WTC11 (cell line): ENCODE results near the gene CACNG1. TPM values are rescaled to one million over a fixed set of nuclear protein-coding genes. Genes with fewer than 3 reads are reported as not detected.

Source experiments
- ATAC-seq: fragments of 200-7000 bp; cut with Tn5 transposase; 2 replicates; pipeline ENCODE4 v1.10.0; 2021; ENCODE audit warnings: mild to moderate bottlenecking, moderate library complexity
- CTCF ChIA-PET: fragments of 300-600 bp; sonication (Branson Sonifier 250); formaldehyde crosslinking; loops from one replicate; lab custom pipeline; 2021; ENCODE audit warnings: antibody characterized with exemption; lab: Charles Lee
- POLR2A ChIA-PET: fragments of 350-600 bp; sonication (Branson Sonifier 250); formaldehyde crosslinking; loops from one replicate; lab custom pipeline; 2021; ENCODE audit warnings: antibody characterized with exemption; lab: Charles Lee
- DNase-seq: peaks from one replicate; pipeline ENCODE4 v3.0.0; 2021; ENCODE audit warnings: low spot score
- H3K27ac Mint-ChIP-seq: 2 replicates; pipeline ENCODE4 v1.8.0; 2021; ENCODE audit warnings: mixed read lengths
- H3K27me3 Mint-ChIP-seq: 2 replicates; pipeline ENCODE4 v1.8.0; 2021; ENCODE audit warnings: low read depth, mild to moderate bottlenecking, moderate library complexity, mixed read lengths
- H3K36me3 Mint-ChIP-seq: 2 replicates; pipeline ENCODE4 v1.8.0; 2021; ENCODE audit warnings: mixed read lengths
- H3K4me1 Mint-ChIP-seq: 2 replicates; pipeline ENCODE4 v1.8.0; 2022; ENCODE audit warnings: mixed read lengths
- H3K4me3 Mint-ChIP-seq: 2 replicates; pipeline ENCODE4 v1.8.0; 2021; ENCODE audit warnings: mild to moderate bottlenecking, moderate library complexity, mixed read lengths
- H3K9me3 Mint-ChIP-seq: 2 replicates; pipeline ENCODE4 v1.8.0; 2021; ENCODE audit warnings: mixed read lengths
- CTCF ChIP-seq: fragments of 200-600 bp; IDR thresholded peaks from 2 replicates; pipeline ENCODE4 v1.8.0; 2022; ENCODE audit warnings: antibody characterized with exemption
- E2F5 ChIP-seq: sonication (generic); formaldehyde crosslinking; IDR thresholded peaks from 2 replicates; pipeline ENCODE4 v1.8.1; 2022; ENCODE audit warnings: mild to moderate bottlenecking, moderate library complexity, missing genetic modification reagents
- ERG ChIP-seq: fragments of 250-450 bp; sonication (Bioruptor Pico); IDR thresholded peaks from 2 replicates; pipeline ENCODE4 v1.8.0; 2021; ENCODE audit warnings: mild to moderate bottlenecking
- FOXP4 ChIP-seq: sonication (generic); formaldehyde crosslinking; IDR thresholded peaks from 2 replicates; pipeline ENCODE4 v1.8.0; 2022; ENCODE audit warnings: mild to moderate bottlenecking, missing genetic modification reagents
- GTF2I ChIP-seq: fragments of 250-450 bp; sonication (Bioruptor Pico); conservative IDR thresholded peaks from 2 replicates; pipeline ENCODE4 v1.4.0; 2021; ENCODE audit warnings: mild to moderate bottlenecking
- JUN ChIP-seq: sonication (generic); formaldehyde crosslinking; IDR thresholded peaks from 2 replicates; pipeline ENCODE4 v1.8.0; 2023; ENCODE audit warnings: mild to moderate bottlenecking, missing genetic modification reagents
- NR1H2 ChIP-seq: sonication (generic); formaldehyde crosslinking; IDR thresholded peaks from 2 replicates; pipeline ENCODE4 v1.9.0; 2021; ENCODE audit warnings: mild to moderate bottlenecking, moderate library complexity, missing genetic modification reagents
- NR3C1 ChIP-seq: sonication (generic); formaldehyde crosslinking; conservative IDR thresholded peaks from 2 replicates; pipeline ENCODE4 v1.8.1; 2023; ENCODE audit warnings: low read depth, mild to moderate bottlenecking, missing genetic modification reagents
- PRDM15 ChIP-seq: sonication (generic); formaldehyde crosslinking; IDR thresholded peaks from 2 replicates; pipeline ENCODE4 v1.8.0; 2022; ENCODE audit warnings: missing genetic modification reagents
- SMAD4 ChIP-seq: sonication (generic); formaldehyde crosslinking; IDR thresholded peaks from 2 replicates; pipeline ENCODE4 v1.8.0; 2022; ENCODE audit warnings: mild to moderate bottlenecking, missing genetic modification reagents
- ZNF232 ChIP-seq: sonication (generic); formaldehyde crosslinking; IDR thresholded peaks from 2 replicates; pipeline ENCODE4 v1.8.0; 2022; ENCODE audit warnings: mild to moderate bottlenecking, missing genetic modification reagents
- ZNF396 ChIP-seq: fragments of 250-450 bp; sonication (Bioruptor Pico); IDR thresholded peaks from 2 replicates; pipeline ENCODE4 v1.8.0; 2021; ENCODE audit warnings: mild to moderate bottlenecking, moderate library complexity, borderline replicate concordance
- ZNF671 ChIP-seq: fragments of 250-450 bp; sonication (Bioruptor Pico); IDR thresholded peaks from 2 replicates; pipeline ENCODE4 v1.8.0; 2021; ENCODE audit warnings: mild to moderate bottlenecking
- total RNA-seq: library from RNA; stranded (reverse); gene quantifications from 3 replicates; pipeline ENCODE4 v1.2.3, GENCODE V29; 2021
- TF ChIP-seq, protein P1 (sequence below): sonication (generic); formaldehyde crosslinking; IDR thresholded peaks from 2 replicates; pipeline ENCODE4 v1.8.1; 2023; ENCODE audit warnings: mild to moderate bottlenecking, missing genetic modification reagents

CACNG1 gene
- total RNA-seq, 1 experiment from 2014 or later: not detected

GRCh38 chr17:67051837-67052236, 7.5 kb downstream of the CACNG1 start (continued):
- TF ChIP-seq PRDM15: no peak
- no peak for TF ChIP-seq JUN (CRISPR knock-in tag)
- TF ChIP-seq NR3C1 (CRISPR knock-in tag): no peak
- no peak for TF ChIP-seq ERG (CRISPR knock-in tag)
- no peak for TF ChIP-seq E2F5 (CRISPR knock-in tag)

- H3K4me1 Mint-ChIP-seq: no peaks in the 10 kb centered on the region
- no peak overlapping the region for H3K27ac Mint-ChIP-seq
- peaks cover 24% of the 10 kb centered on the region for H3K9me3 Mint-ChIP-seq
- no peaks in the 10 kb centered on the region; the same call in 1 of the 2 replicates for H3K27me3 Mint-ChIP-seq
- peaks cover 13% of the 10 kb centered on the region for H3K36me3 Mint-ChIP-seq
- POLR2A ChIA-PET: no interaction called here
- DNase-seq: no peak
- TF ChIP-seq, protein P1, sequence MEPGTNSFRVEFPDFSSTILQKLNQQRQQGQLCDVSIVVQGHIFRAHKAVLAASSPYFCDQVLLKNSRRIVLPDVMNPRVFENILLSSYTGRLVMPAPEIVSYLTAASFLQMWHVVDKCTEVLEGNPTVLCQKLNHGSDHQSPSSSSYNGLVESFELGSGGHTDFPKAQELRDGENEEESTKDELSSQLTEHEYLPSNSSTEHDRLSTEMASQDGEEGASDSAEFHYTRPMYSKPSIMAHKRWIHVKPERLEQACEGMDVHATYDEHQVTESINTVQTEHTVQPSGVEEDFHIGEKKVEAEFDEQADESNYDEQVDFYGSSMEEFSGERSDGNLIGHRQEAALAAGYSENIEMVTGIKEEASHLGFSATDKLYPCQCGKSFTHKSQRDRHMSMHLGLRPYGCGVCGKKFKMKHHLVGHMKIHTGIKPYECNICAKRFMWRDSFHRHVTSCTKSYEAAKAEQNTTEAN (CRISPR knock-in tag): no peak
- TF ChIP-seq ZNF232 (CRISPR knock-in tag) (no peak), SMAD4 (CRISPR knock-in tag) (no peak), NR1H2 (CRISPR knock-in tag) (no peak), ZNF396 (CRISPR knock-in tag) (no peak), CTCF (no peak), FOXP4 (CRISPR knock-in tag) (no peak), GTF2I (no peak), ZNF671 (no peak), NR3C1 (CRISPR knock-in tag) (no peak), JUN (CRISPR knock-in tag) (no peak)
- TF ChIP-seq, all 79 proteins: peak for 0
- H3K4me3 Mint-ChIP-seq: no peak overlapping the region
- CTCF ChIA-PET: no interaction called here
- no peak for ATAC-seq
Measured at GRCh38 chr17:67052720-67053437, 8.5 kb downstream of the CACNG1 start.
